HG02870 (cell line): ENCODE measurements around the gene LMAN1L.
A peak's percentile ranks its signal among the peaks of the same experiment; 100 is the strongest.

Source experiments
- ATAC-seq: cut with Tn5 transposase; IDR thresholded peaks from one replicate; pipeline ENCODE4 v1.9.1; 2021; ENCODE audit warnings: mild to moderate bottlenecking, moderate library complexity; ENCODE audit not compliant: unreplicated experiment

The LMAN1L gene

GRCh38 chr15:74854453-74855022 is 41.9 kb downstream of the LMAN1L start:
- no peak for ATAC-seq

GRCh38 chr15:74855857-74856256 is 43.2 kb downstream of the LMAN1L start:
- ATAC-seq: no peak

GRCh38 chr15:74856537-74856936 is 43.9 kb downstream of the LMAN1L start:
- ATAC-seq: no peak

- ATAC-seq: peak; percentile 76
Observed at GRCh38 chr15:74857082-74857655, 44.5 kb downstream of the LMAN1L start.

GRCh38 chr15:74857671-74858368 is 45.2 kb downstream of the LMAN1L start:
- ATAC-seq: no peak

- ATAC-seq: no peak
Observed at GRCh38 chr15:74858369-74858740, 45.7 kb downstream of the LMAN1L start.

GRCh38 chr15:74863239-74864056 is 50.8 kb downstream of the LMAN1L start:
- ATAC-seq: no peak

GRCh38 chr15:74864296-74864695 is 51.7 kb downstream of the LMAN1L start:
- ATAC-seq: no peak

- ATAC-seq: no peak
Observed at GRCh38 chr15:74865316-74865715, 52.7 kb downstream of the LMAN1L start.

- ATAC-seq: no peak
Observed at GRCh38 chr15:74866090-74866489, 53.5 kb downstream of the LMAN1L start.

- no peak for ATAC-seq
Observed at GRCh38 chr15:74867466-74868038, 54.9 kb downstream of the LMAN1L start.

GRCh38 chr15:74868059-74868458 is 55.4 kb downstream of the LMAN1L start:
- no peak for ATAC-seq

- ATAC-seq: no peak
Observed at GRCh38 chr15:74869372-74869725, 56.7 kb downstream of the LMAN1L start.

GRCh38 chr15:74869726-74870407 is 57.2 kb downstream of the LMAN1L start:
- ATAC-seq: peak; percentile 65

- ATAC-seq: no peak
Observed at GRCh38 chr15:74870436-74871215, 58.0 kb downstream of the LMAN1L start.

- ATAC-seq: no peak
Observed at GRCh38 chr15:74872702-74873035, 60.0 kb downstream of the LMAN1L start.

GRCh38 chr15:74873036-74873755 is 60.6 kb downstream of the LMAN1L start, which contains the start of gene SCAMP2:
TSS of gene SCAMP2 (minus strand) at chr15:74873365. CDS start at chr15:74873255, 110 bp downstream.
- peak; percentile 75 for ATAC-seq

GRCh38 chr15:74873756-74874424 is 61.3 kb downstream of the LMAN1L start:
- ATAC-seq: no peak
